ENCODE measurements around the gene DLG4.
"Not testable (repeated sequence)": the region's sequence is repeated elsewhere in the genome, so short reads cannot be mapped to it uniquely, and the experiment has no call there.

Gene DLG4

DNA sequence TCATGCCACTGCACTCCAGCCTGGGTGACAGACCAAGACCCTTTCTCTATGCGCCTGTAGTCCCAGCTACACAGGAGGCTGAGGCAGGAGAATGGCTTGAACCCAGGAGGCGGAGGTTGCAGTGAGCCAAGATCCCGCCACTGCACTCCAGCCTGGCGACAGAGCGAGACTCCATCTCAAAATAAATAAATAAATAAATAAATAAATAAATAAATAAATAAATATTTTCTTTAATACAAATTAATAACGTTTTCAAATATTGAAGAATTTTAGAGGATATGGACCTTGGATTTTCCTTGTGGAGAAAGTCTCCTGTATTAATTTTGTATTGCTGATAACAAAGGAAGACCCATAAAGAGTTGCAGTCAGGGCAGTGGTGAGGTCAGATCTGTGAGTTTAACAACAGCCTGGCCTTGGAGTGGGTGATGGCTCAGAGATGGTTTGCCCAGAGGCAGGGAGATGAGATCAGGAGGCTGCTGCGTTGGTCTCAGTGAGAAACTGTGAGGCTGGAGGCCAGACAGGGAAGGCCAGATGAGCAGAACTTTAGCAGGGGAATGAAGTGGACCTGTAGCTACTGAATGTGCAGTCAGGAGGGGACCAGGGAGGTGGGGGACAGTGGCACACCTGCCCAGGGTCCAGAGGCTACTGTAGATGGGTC lies 36.1 kb downstream of the DLG4 start:
- Histone ChIP-seq H3K4me3 (no peak overlapping the region), H3K36me3 (ENCODE audit: insufficient read depth, low read length) (no peaks in the 10 kb centered on the region), H3K27ac (no peak overlapping the region), H3K9me3 (ENCODE audit: low read depth, low read length) (no peaks in the 10 kb centered on the region), H3K9ac (ENCODE audit: insufficient read length) (no peak overlapping the region)
- TF ChIP-seq FOXP2 (optimal IDR thresholded peaks at IDR 0.05; ENCODE audit: control extremely low read depth, extremely low read length, insufficient read depth) (no peak), POLR2AphosphoS5 (IDR thresholded peaks at IDR 0.05; ENCODE audit: borderline replicate concordance, low read depth, low read length) (no peak), EZH2 (IDR thresholded peaks at IDR 0.05) (no peak)
- DNase-seq (ENCODE audit: low read depth, low spot score) = no peak

DNA sequence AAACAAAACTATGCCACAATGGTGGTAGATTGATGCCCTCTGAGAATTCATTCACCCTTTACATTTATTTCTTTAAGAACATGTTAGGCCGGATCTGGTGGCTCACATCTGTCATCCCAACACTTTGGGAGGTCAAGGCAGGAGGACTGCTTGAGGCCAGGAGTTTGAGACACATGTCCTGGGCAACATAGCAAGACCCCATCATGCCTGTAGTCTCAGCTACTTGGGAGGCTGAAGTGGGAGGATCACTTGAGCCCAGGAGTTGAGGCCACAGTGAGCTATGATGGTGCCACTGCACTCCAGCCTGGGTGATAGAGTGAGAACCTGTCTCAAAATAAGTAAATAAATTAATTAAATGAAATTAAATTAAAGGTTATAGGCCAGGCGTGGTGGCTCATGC lies 37.5 kb downstream of the DLG4 start:
- H3K36me3 ChIP-seq (ENCODE audit: insufficient read depth, low read length); H3K27ac ChIP-seq; DNase-seq (ENCODE audit: low read depth, low spot score); H3K4me3 ChIP-seq; H3K9ac ChIP-seq (ENCODE audit: insufficient read length); H3K9me3 ChIP-seq (ENCODE audit: low read depth, low read length): not testable (repeated sequence)

DNA sequence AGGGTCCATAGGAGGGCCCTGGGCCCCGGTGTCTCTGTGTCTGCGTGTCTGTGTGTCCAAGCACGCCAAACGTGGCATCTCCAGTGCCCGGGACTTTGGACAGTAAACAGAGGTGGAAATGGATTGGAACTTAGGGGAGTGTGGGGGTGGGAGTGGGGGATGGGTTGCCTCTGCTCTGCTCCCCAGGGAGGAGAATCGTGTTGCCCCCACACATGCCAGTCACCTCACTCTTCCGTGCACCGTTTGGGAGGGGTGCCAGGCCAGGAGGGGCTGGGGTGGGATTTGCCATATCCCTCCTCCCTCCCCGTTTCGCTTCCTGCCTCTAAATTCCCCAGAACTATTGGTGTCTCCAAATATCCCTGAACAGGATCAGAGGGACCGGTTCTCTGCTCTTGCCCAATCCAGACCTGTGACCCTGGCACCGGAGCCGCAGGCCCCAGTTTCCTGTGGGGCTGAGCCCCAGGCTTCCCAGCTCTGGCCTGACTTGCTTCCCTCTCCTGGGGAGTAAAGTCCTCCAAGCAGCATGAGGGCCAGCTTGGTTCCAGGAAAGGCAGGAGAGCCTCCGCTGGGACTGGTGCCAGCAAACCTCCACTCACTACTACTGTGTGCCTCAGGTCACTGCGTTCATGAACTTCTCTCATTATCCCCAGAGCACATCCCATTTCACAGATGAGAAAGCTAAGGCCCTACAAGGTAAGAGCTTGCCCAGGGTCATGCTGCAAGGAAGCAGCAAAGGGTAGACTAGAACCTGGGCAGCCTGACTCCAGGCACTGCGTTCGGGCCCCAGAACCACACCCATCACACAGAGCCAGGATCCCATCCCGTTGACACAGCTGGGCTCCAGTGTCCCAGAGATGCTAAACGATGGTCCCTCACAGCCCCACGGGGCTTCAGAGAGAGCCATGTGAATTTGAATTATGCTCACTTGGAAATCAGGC lies 40.0 kb downstream of the DLG4 start, which contains the start of gene ASGR1:
Gene ASGR1, minus strand, starts transcription at position 54 of the 938 bp plus-strand sequence. CDS start 807 bp downstream, outside the sequence.
- DNase-seq (ENCODE audit: low read depth, low spot score) = no peak
- peak within 1 kb of the TSS; percentile 86 for H3K4me3 ChIP-seq
- peak within 1 kb of the TSS; percentile 71 for H3K9ac ChIP-seq (ENCODE audit: insufficient read length)
- TF ChIP-seq EZH2 (IDR thresholded peaks at IDR 0.05) = no peak
- TF ChIP-seq FOXP2 (optimal IDR thresholded peaks at IDR 0.05; ENCODE audit: control extremely low read depth, extremely low read length, insufficient read depth) = no peak
- no peak for TF ChIP-seq POLR2AphosphoS5 (IDR thresholded peaks at IDR 0.05; ENCODE audit: borderline replicate concordance, low read depth, low read length)
- no peaks in the 10 kb centered on the region for H3K9me3 ChIP-seq (ENCODE audit: low read depth, low read length)
- H3K36me3 ChIP-seq (ENCODE audit: insufficient read depth, low read length) = no peaks in the 10 kb centered on the region
- H3K27ac ChIP-seq = no peak within 1 kb of the TSS

DNA sequence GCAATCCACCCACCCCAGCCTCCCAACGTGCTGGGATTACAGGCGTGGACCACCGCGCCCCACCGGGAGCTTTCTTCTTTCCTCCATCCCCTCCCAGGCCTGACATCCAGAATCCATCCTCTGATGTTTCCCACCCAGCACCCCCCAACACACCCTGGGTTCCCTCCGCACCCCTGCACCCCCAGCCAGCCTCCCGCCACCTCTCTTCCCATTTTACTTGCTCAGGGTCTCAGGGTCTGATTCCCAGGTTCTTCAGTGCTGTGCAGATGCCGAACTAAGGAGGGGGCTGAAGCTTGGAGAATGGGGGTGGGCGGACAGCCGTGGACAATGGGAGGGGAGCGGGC lies 40.7 kb downstream of the DLG4 start:
- Histone ChIP-seq H3K9me3 (ENCODE audit: low read depth, low read length) (no peaks in the 10 kb centered on the region), H3K27ac (no peak overlapping the region), H3K9ac (ENCODE audit: insufficient read length) (no peak overlapping the region), H3K4me3 (no peak overlapping the region), H3K36me3 (ENCODE audit: insufficient read depth, low read length) (no peaks in the 10 kb centered on the region)
- DNase-seq (ENCODE audit: low read depth, low spot score) = no peak
- TF ChIP-seq FOXP2 (optimal IDR thresholded peaks at IDR 0.05; ENCODE audit: control extremely low read depth, extremely low read length, insufficient read depth) (no peak), EZH2 (IDR thresholded peaks at IDR 0.05) (no peak), POLR2AphosphoS5 (IDR thresholded peaks at IDR 0.05; ENCODE audit: borderline replicate concordance, low read depth, low read length) (no peak)

DNA sequence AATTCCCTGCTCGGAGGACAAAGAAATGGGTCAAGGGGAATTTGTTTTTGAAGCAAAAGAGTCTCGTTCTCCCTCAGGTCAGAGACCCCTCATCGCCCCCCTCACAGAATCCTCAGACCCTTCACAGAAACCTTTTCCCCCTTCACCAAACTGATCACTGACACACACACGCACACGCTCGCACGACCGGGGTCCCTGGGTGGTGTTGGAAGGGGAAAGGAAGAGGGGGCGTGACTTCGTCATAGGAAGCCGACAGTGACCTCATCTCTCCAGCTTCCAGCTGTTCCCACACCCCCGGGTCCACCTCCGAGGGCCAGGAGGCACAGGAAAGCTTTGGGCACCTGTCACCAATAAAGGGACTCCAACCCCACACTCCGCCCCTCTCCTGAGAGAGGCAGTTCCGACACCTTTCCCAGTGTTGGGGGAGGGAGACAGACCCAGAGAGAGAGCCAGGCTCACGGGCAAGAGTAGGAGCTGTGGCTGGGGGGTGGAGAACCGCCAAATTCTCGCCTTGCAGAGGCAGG lies 41.6 kb downstream of the DLG4 start:
- peak overlapping the region; percentile 71 for H3K9ac ChIP-seq (ENCODE audit: insufficient read length)
- peak overlapping the region; percentile 86 for H3K4me3 ChIP-seq
- no peak overlapping the region for H3K27ac ChIP-seq
- H3K9me3 ChIP-seq (ENCODE audit: low read depth, low read length) = no peaks in the 10 kb centered on the region
- TF ChIP-seq EZH2 (IDR thresholded peaks at IDR 0.05) = no peak
- no peak for TF ChIP-seq POLR2AphosphoS5 (IDR thresholded peaks at IDR 0.05; ENCODE audit: borderline replicate concordance, low read depth, low read length)
- no peak for TF ChIP-seq FOXP2 (optimal IDR thresholded peaks at IDR 0.05; ENCODE audit: control extremely low read depth, extremely low read length, insufficient read depth)
- DNase-seq (ENCODE audit: low read depth, low spot score) = no peak
- no peaks in the 10 kb centered on the region for H3K36me3 ChIP-seq (ENCODE audit: insufficient read depth, low read length)

DNA sequence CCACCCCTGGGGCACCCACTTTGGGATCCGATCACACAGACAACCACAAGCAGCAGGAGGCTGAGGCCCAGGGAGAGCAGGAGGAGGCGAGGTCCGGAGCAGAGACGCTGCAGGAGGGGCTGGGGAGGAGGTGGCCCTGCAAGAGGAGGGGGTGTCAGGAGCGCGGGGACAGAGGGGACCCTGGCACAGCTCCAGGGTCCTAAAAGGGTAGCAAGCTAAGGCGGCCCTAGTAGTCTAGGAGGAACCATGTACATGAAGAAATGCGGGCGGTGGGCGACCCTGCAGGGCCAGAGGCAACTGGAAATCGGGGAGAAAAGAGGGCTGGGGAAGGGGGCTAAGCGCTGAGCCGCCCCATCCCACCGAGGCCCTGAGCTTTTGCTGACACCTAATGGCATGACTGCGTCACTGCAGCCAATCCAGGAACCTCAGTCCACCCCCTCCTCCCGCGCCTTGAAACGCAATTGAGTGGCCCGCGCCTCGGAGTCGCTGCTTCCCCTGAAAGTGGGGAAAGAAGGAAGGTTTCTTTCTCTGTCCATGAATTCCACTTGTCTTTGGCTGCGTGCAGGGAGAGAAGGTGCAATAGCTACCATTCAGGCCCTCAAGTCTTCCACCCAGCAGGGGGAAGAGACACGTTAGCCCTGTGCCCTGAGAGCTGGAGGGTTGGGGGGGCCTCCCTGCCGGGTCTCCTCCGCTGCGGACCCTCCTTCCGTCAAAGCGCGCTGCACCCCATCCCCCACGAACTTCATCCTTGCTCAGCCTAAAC lies 42.3 kb downstream of the DLG4 start:
- TF ChIP-seq POLR2AphosphoS5 (IDR thresholded peaks at IDR 0.05; ENCODE audit: borderline replicate concordance, low read depth, low read length) (no peak), FOXP2 (optimal IDR thresholded peaks at IDR 0.05; ENCODE audit: control extremely low read depth, extremely low read length, insufficient read depth) (no peak), EZH2 (IDR thresholded peaks at IDR 0.05) (no peak)
- Histone ChIP-seq H3K4me3 (peak overlapping the region; percentile 86), H3K9ac (ENCODE audit: insufficient read length) (peak overlapping the region; percentile 71), H3K27ac (no peak overlapping the region), H3K36me3 (ENCODE audit: insufficient read depth, low read length) (no peaks in the 10 kb centered on the region), H3K9me3 (ENCODE audit: low read depth, low read length) (no peaks in the 10 kb centered on the region)
- DNase-seq (ENCODE audit: low read depth, low spot score) = peak; percentile 14

DNA sequence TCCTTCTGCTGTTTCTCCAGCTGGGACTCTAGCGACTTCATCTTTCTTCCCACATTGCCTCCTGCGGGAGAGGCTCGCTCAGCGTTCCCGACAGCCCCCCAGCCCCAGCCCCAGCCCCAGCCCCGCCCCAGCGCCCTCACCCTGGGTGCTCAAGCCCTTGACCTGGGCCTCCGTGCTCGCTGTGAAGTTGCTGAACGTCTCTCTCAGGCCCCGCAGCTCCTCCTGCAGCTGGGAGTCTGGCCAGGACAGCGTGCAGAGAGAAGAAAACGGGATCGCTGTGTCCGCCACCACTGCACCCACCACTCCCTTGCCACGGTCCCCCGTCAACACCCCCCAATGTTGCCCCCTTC lies 42.8 kb downstream of the DLG4 start:
- Histone ChIP-seq H3K9ac (ENCODE audit: insufficient read length) (peak overlapping the region; percentile 27), H3K36me3 (ENCODE audit: insufficient read depth, low read length) (no peaks in the 10 kb centered on the region), H3K27ac (no peak overlapping the region), H3K4me3 (peak overlapping the region; percentile 86), H3K9me3 (ENCODE audit: low read depth, low read length) (no peaks in the 10 kb centered on the region)
- DNase-seq (ENCODE audit: low read depth, low spot score) = no peak
- TF ChIP-seq FOXP2 (optimal IDR thresholded peaks at IDR 0.05; ENCODE audit: control extremely low read depth, extremely low read length, insufficient read depth) (no peak), EZH2 (IDR thresholded peaks at IDR 0.05) (no peak), POLR2AphosphoS5 (IDR thresholded peaks at IDR 0.05; ENCODE audit: borderline replicate concordance, low read depth, low read length) (no peak)
